HG03066 (cell line): Measurements from ENCODE around the gene TTBK1.

Experiments used
- ATAC-seq: cut with Tn5 transposase; IDR thresholded peaks from one replicate; pipeline ENCODE4 v1.9.1; 2021; ENCODE audit warnings: low read depth; ENCODE audit not compliant: unreplicated experiment

TTBK1 gene

DNA sequence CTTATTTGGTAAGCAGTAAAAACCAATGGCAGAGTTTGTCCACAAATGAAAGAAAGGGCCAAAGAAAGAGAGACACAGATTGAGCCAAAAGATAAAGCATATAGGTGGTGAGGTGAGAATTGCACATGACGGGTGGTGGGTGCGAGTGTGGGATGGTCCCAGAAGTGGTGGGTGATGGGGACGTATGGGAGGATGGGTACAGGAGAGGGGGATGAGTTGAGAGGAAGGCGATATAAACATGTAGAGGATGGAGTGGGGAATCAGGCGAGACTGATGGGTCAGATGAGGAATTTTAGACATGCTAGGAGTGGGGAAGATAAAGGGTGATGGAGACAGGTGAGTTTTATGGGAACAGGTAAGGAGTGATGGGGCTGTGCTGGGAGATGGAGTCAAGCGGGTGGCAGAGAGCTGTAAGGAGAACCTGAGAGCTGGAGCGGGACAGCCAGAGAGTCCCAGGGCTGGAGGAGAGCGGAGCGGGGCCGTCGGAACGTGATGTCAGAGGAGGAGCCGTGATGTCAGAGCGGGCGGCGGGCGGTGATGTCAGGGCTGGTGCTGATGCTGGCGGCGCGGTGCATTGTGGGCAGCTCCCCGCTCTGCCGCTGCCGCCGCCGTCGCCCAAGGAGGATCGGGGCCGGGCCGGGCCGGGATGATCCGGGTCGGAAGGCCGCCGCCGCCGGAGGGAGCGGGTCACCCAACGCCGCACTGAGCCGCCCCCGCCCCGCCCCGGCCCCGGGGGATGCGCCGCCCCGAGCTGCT lies at the start of gene TTBK1:
TTBK1 (plus strand) TSS at position 574 of the 756 bp plus-strand sequence. CDS start 3,180 bp downstream, outside the sequence.
- ATAC-seq: no peak

DNA sequence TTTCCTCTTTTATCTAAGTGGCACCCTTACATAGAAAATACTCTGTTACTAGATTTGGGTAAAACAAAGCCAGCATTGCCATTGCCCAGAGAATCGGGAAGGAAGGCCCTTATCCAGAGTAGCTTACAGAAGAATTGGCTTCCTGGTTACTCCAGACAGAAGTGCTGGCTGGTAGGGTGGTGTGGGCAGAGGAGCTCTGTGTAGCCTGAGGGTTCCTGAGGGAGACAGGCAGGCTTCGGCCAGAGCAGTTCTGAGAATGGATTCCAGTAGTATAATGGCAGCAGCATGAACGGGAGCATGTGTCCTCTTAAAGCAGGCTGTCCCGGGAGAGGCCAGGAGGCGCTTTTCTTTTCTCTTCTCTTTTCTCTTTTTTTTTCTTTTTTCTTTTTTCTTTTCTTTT lies 49.4 kb upstream of the TTBK1 start:
- no peak for ATAC-seq

DNA sequence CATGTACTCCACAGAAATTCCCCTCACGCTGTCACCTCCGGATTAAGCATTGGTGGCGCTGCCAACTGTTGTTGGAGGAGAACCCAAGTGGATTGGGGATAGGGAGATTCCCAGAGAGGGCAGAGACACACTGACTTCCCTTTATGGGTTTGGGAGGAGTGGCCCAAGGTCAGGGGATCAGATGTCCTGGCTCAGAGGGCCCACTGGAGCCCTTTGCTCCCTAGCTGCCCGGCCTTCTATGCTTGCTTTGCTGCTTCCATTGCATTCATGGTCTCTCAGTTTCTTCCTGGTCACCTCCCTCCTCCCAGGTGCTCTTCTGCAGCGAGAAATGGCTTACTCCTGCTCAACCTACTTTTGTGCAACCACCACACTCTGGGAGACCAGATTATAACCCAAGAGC lies 46.9 kb upstream of the TTBK1 start:
- ATAC-seq: no peak

DNA sequence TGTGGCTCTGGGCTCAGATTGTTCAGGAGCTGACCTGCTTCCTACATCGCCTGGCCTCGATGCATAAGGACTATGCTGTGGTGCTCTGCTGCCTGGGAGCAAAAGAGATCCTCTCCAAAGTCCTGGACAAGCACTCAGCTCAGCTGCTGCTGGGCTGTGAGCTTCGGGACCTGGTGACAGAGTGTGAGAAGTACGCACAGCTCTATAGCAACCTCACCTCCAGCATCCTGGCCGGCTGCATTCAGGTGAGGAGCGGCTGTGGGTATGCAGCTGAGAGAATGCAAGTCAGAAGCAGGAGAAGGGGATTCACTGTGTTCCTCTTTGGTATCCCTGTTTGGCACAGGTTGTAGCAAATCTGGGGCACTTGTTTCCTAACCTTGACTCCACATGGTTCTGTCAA lies 43.4 kb upstream of the TTBK1 start:
- no peak for ATAC-seq

DNA sequence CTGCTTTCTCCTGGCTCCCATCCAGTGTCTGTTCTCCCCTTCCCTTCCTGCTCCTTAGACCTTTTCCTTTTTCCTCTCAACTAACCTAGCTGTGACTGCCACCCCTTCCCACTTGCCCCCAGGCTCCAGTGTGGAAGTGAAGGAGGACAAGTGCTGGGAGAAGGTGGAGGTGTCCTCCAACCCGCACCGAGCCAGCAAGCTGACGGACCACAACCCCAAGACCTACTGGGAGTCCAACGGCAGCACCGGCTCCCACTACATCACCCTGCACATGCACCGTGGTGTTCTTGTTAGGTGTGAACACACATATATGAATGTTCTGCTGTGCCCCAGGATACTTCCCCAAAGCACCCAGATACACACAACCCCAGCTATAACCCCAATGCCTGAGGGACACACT lies 42.7 kb upstream of the TTBK1 start:
- no peak for ATAC-seq

DNA sequence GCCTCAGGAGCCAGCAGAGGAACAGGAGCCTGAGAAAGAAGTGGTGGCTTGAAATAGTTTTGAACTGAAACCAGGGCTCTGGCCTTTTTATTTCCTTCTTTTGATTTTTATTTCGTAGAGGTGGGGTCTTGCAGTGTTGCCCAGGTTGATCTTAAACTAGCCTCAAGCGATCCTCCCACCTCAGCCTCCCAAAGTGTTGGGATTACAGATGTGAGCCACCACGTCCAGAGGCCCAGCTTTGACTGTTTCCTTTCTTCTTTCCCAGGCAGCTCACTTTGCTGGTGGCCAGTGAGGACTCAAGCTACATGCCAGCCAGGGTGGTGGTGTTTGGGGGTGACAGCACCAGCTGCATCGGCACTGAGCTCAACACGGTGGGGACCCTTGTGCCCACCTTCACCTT lies 40.8 kb upstream of the TTBK1 start:
- no peak for ATAC-seq

DNA sequence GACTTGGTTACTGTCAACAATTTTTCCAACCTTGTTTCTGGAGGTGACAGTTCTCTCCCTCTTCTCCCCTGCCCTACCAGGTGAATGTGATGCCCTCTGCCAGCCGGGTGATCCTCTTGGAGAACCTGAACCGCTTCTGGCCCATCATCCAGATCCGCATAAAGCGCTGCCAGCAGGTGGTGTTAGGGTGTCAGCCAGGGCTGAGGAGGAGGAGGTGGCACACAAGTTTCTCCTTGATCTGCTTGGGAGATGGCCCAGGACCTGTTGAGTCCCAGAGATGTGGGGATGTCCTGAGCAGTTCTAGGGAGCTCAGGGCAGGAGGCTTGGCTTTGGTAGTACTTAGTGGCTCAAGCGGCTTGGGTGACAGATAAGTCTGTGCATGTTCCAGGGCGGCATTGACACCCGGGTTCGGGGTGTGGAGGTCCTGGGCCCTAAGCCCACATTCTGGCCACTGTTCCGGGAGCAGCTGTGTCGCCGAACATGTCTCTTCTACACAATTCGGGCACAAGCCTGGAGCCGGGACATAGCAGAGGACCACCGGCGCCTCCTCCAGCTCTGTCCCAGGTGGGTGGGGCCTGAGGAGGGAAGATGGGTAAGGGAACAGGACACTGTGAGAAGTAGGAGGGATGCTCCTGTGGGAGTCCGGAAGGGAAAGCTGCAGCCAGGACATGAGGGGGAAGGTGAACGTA lies 40.1 kb upstream of the TTBK1 start:
- ATAC-seq: no peak

DNA sequence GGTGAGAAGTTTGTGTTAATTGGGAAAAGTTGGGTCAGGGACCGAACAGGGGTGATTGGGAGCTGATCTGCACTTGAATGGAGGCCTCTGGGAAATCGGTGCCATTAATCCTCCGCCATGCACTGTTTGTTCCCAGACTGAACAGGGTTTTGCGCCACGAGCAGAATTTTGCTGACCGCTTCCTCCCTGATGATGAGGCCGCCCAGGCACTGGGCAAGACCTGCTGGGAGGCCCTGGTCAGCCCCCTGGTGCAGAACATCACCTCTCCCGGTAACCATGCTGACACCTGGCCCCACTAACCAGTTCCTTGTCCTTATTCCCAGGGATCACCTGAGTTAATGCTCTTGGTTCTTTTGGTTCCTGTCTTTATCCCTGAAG lies 39.6 kb upstream of the TTBK1 start:
- no peak for ATAC-seq

DNA sequence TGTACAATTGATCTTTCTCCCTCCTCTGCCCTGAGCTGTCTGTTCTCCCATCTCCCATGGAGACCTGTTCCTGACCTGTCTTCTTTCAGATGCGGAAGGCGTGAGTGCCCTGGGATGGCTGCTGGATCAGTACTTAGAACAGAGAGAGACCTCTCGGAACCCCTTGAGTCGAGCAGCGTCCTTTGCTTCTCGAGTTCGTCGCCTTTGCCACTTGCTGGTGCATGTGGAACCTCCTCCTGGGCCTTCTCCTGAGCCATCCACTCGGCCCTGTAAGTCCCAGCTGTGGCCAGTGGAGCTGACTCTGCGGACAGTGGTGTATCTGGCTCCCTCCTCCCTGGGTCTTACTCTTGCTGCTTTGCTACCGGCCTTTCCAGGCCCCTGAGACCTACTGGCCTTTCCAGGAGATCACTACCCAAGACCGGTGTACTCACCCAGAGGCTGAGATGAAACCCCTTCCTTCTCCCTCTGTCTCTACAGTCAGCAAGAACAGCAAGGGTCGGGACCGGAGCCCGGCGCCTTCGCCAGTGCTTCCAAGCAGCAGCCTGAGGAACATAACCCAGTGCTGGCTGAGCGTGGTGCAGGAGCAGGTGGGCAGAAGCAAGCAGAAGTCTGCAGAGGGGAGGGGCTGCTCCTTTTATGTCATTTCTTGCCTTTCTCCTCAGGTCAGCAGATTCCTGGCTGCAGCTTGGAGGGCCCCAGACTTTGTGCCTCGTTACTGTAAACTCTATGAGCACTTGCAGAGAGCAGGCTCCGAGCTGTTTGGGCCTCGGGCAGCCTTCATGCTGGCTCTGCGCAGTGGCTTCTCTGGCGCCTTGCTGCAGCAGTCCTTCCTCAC lies 38.8 kb upstream of the TTBK1 start:
- no peak for ATAC-seq

DNA sequence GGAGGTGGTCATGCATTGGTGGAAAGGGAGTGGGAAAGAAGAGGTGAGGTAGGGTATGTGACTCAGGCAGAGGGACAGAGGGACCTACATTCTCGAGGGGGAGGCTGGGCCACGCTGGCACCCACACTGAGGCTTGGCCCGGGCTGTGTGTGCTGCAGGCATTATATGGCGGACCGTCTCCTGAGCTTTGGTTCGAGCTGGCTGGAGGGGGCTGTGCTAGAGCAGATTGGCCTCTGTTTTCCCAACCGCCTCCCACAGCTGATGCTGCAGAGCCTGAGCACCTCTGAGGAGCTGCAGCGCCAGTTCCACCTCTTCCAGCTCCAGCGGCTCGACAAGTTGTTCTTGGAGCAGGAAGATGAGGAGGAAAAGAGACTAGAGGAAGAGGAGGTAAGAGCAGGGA lies 37.4 kb upstream of the TTBK1 start:
- no peak for ATAC-seq

DNA sequence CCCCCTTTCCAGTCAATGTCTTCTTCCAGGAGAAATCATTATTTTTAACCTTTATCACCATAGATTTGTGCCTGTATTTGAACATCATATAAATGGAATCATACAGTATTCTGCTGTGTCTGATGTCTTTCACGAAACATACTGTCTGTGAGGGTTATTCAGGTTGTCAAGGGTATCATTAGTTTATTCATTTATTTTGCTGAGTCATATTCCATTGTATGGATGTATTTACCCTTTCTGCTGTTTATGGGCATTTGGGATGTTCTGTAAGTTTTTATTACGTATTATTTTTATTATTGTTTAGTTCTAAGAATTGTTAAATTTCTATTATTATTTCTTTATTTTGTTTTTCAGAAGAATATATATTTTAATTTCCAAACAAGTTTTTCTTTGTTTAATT lies 36.0 kb upstream of the TTBK1 start:
- ATAC-seq: no peak

DNA sequence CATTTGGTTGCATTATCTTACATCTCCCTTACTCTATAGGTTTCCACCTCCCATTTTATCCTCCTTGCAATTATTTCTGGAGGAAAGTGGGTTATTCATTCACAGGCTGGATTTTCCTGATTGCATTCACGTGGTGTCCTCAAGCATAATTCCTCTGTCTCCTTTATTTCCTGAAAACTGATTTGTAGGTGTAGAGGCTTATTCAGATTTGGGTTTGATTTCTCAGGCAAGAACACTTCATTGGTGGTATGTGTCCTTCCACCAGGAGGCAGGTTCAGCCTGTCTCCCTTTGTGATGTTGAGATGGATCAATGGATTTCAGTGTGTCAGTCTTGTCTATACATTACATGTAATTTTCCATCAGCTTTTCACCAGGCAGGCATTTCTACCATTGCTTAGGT lies 31.3 kb upstream of the TTBK1 start:
- ATAC-seq: no peak

DNA sequence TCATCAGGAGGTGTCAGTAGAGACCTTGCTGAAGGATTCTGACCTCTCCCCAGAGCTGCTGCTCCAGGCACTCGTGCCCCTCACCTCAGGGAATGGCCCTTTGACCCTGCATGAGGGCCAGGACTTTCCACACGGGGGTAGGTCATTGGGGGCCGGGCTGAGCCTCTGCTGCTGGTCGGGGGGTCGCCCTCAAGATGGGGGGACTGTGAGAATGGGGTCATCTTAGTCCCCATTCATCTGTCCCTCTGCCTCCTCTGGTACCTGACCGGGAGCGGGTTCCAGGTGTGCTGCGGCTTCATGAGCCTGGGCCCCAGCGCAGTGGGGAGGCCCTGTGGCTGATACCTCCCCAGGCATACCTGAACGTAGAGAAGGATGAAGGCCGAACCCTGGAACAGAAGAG lies 29.9 kb upstream of the TTBK1 start:
- no peak for ATAC-seq

DNA sequence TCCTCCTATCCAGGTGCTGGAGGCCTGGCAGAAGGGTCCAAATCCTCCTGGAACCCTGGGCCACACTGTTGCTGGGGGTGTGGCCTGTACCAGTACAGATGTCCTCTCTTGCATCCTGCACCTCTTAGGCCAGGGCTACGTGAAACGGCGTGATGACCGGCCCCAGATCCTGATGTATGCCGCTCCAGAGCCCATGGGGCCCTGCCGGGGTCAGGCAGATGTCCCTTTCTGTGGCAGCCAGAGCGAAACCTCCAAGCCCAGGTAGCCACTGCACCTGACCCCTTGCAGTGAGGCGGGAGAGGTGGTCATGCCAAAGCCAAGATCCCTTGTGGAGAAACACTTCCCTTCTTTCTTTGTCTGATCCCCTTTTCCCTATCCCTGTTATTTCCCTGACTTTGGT lies 28.2 kb upstream of the TTBK1 start:
- ATAC-seq: no peak

DNA sequence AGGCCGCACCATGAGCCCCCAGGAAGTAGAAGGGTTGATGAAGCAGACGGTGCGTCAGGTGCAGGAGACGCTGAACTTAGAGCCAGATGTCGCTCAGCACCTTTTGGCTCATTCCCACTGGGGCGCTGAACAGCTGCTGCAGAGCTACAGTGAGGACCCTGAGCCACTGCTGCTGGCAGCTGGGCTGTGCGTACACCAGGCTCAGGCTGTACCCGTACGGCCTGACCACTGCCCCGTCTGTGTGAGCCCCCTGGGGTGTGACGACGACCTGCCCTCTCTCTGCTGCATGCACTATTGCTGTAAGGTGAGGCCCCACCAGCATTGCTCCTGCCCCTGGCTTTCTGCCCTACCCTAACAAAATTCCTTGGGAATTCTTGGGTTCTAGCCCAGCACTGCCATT lies 27.1 kb upstream of the TTBK1 start:
- no peak for ATAC-seq

DNA sequence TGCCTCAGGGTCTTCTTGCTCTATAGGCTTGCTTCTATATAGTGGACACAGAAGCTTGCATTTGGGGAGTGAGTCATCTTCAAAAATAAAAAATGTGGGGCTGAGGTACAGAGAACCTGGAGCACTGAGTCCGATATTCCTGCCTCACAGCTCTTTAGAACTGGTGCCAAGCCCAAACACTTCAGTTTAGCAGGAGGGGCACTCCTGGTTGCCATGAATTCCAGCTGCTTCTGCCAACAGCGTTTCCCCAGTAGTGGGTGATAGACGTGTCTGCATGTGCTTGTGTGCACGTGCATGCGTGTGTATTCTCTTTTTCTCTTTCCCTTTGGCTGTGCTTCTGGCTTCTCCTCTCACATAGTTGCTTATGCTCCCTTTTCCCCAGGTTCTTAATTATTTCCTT lies 25.9 kb upstream of the TTBK1 start:
- ATAC-seq: no peak

DNA sequence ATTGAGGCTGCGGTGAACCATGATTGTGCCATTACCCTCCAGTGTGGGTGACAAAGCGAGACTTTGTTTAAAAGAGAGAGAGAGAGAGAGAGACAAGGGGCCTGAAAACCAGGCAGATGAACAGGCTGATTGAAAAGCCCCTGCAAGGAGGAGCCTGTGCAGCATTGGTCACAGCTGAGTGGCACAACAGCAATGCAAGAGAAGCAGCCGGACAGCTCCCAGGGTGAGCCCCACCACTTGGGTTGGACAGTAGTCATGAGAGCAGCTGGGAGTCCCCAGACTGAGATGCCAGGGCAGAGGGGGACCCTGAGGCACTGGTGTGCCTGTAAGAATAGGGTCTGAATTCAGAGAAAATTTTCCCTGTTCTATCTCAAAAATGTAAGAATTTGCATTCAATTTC lies 24.2 kb upstream of the TTBK1 start:
- ATAC-seq: no peak

DNA sequence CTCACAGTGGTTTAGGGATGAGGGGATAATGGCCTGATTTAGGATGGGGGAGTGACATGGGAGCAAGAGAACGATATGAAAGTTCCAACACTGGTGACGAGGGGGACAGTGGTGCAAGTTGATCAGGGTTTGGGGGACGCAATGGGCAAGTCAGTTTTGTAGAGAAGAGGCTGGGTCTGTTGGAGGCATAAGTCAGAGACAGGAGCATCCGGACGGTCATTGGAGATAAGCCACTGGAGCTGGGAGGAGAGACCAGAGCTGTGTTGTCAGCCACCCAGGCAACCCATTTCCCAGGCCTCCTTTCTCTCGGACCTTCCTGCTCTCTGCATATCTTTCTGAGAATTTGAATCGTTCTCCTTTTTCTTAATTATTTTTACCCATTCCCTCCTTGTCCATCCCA lies 23.5 kb upstream of the TTBK1 start:
- ATAC-seq: no peak

DNA sequence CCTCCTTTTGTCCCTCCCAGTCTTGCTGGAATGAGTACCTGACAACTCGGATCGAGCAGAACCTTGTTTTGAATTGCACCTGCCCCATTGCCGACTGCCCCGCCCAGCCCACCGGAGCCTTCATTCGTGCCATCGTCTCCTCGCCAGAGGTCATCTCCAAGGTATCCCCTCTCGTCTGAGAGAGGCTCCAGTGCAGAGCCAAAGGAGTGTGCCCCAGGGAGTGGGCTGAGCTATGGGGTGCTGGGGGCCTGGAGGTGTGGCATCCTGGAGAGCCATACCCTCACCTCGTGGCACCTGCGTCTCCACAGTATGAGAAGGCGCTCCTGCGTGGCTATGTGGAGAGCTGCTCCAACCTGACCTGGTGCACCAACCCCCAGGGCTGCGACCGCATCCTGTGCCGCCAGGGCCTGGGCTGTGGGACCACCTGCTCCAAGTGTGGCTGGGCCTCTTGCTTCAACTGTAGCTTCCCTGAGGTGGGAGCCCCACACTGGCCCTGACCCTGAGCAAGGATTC lies 22.8 kb upstream of the TTBK1 start:
- no peak for ATAC-seq

DNA sequence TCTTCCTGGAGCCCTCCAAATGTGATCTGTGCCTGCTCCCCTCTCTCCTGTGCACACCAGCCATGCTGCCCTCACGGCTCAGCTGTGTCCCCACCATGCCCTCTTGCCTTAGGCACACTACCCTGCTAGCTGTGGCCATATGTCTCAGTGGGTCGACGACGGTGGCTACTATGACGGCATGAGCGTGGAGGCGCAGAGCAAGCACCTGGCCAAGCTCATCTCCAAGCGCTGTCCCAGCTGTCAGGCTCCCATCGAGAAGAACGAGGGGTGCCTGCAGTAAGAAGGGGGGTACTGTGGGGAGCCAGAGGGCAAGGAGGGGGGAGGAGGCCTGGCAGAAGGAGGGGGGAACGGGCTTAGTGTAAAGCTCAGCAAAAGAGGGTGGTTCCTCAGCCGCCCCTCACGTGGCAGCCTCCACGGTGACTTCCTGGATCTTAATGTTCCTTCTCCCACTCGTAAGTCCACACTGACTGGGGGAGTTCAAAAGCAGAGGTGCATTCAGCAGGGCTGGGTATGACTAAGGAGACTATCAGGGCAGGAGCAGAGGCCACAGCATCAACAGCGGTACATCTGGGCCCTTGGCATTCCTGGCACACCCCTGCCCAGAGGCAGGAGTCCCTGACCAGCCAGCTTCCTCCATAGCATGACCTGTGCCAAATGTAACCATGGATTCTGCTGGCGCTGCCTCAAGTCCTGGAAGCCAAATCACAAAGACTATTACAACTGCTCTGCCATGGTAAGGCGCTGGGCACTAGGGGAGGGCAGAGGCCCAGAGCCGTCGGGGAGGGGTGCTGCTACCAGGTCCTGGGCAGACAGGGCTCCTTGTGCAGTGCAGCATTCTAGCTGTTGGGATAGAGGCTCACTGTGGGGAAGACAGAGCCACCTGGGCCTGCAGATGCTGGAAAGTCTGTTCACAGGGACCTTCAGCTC lies 22.0 kb upstream of the TTBK1 start:
- ATAC-seq: no peak
